Endothelial cell of umbilical vein (primary cell): ENCODE measurements around the gene AZGP1.

Experiments
- FOS ChIP-seq: IDR thresholded peaks from 2 replicates; pipeline ENCODE4 v1.6.1; 2011; ENCODE audit warnings: mild to moderate bottlenecking, low read length, moderate library complexity, borderline replicate concordance; ENCODE audit not compliant: insufficient read depth
- POLR2AphosphoS5 ChIP-seq: IDR thresholded peaks from 2 replicates; pipeline ENCODE4 v1.6.1; 2012; ENCODE audit warnings: low read depth, mild to moderate bottlenecking, control low read depth, low read length, moderate library complexity; ENCODE audit not compliant: insufficient read depth

DNA sequence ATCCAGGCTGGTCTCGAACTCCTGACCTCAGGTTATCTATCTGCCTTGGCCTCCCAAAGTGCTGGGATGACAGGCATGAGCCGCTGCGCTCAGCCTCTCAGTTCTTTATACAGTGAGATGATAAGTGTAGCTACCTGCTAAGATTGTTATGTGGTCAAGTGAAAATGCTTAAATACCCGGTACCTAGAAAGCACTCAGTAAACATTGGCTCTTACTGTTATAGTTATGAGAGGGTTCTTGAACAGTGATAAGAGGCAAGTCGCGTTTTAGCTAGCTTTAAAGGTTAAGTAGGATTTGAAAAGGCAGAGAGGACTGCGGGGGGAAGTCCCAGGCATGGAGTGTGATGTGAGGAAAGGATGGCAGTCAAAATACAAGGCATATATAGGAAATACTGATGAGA is 44.1 kb upstream of the AZGP1 start:
- no peak for TF ChIP-seq POLR2AphosphoS5
- no peak for TF ChIP-seq FOS
